GM12891 (cell line): ENCODE measurements around the gene WASHC4. TPM values are rescaled to one million over a fixed set of nuclear protein-coding genes. Genes with fewer than 3 reads are reported as not detected.

Experiments
- DNase-seq: peaks from one replicate; pipeline ENCODE4 v3.0.0; 2011; ENCODE audit warnings: low spot score; ENCODE audit not compliant: insufficient read length
- FAIRE-seq: peaks from 2 replicates; lab custom pipeline; 2011; peaks lifted over from hg19 to GRCh38; lab: Jason Lieb, UNC
- PAX5 ChIP-seq: IDR thresholded peaks from 2 replicates; pipeline ENCODE4 v1.6.1; 2011; ENCODE audit warnings: low read length, moderate library complexity, mild to moderate bottlenecking; ENCODE audit not compliant: insufficient read depth, severe bottlenecking
- POLR2A ChIP-seq: IDR thresholded peaks from 2 replicates; pipeline ENCODE4 v1.6.1; 2011; ENCODE audit warnings: low read depth, low read length, control low read depth
- POLR2AphosphoS5 ChIP-seq: IDR thresholded peaks from 2 replicates; pipeline ENCODE4 v1.6.1; 2011; ENCODE audit warnings: low read depth, low read length, control low read depth
- POU2F2 ChIP-seq: IDR thresholded peaks from 2 replicates; pipeline ENCODE4 v1.6.1; 2011; ENCODE audit warnings: low read depth, mild to moderate bottlenecking, control low read depth, low read length, moderate library complexity
- SPI1 ChIP-seq: IDR thresholded peaks from 2 replicates; pipeline ENCODE4 v1.6.1; 2011; ENCODE audit warnings: low read depth, low read length, control low read depth
- TAF1 ChIP-seq: IDR thresholded peaks from 2 replicates; pipeline ENCODE4 v1.6.1; 2011; ENCODE audit warnings: low read depth, low read length, control low read depth
- polyA plus RNA-seq: library from polyadenylated mRNA; unstranded; fragments of >200 nt; gene quantifications from one replicate; pipeline ENCODE4 v1.2.1, GENCODE V29; 2012; ENCODE audit warnings: low read depth, missing spikeins, inconsistent platforms; ENCODE audit not compliant: missing spikeins

The WASHC4 gene, protein sequence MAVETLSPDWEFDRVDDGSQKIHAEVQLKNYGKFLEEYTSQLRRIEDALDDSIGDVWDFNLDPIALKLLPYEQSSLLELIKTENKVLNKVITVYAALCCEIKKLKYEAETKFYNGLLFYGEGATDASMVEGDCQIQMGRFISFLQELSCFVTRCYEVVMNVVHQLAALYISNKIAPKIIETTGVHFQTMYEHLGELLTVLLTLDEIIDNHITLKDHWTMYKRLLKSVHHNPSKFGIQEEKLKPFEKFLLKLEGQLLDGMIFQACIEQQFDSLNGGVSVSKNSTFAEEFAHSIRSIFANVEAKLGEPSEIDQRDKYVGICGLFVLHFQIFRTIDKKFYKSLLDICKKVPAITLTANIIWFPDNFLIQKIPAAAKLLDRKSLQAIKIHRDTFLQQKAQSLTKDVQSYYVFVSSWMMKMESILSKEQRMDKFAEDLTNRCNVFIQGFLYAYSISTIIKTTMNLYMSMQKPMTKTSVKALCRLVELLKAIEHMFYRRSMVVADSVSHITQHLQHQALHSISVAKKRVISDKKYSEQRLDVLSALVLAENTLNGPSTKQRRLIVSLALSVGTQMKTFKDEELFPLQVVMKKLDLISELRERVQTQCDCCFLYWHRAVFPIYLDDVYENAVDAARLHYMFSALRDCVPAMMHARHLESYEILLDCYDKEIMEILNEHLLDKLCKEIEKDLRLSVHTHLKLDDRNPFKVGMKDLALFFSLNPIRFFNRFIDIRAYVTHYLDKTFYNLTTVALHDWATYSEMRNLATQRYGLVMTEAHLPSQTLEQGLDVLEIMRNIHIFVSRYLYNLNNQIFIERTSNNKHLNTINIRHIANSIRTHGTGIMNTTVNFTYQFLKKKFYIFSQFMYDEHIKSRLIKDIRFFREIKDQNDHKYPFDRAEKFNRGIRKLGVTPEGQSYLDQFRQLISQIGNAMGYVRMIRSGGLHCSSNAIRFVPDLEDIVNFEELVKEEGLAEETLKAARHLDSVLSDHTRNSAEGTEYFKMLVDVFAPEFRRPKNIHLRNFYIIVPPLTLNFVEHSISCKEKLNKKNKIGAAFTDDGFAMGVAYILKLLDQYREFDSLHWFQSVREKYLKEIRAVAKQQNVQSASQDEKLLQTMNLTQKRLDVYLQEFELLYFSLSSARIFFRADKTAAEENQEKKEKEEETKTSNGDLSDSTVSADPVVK
- polyA plus RNA-seq = 13.4 TPM

GRCh38 chr12:105107494-105108371 lies at the start of gene WASHC4:
Gene WASHC4, plus strand, starts transcription at chr12:105107731. Its CDS starts 70 bp downstream, at chr12:105107801.
- TF ChIP-seq SPI1 = peak; percentile 67
- peak; percentile 81; the same call in 1 of the 2 replicates for TF ChIP-seq POU2F2
- TF ChIP-seq POLR2AphosphoS5 = peak; percentile 96
- peak; percentile 96 for TF ChIP-seq TAF1
- peak; percentile 23 for TF ChIP-seq PAX5
- TF ChIP-seq POLR2A = peak; percentile 96
- DNase-seq (peak; percentile 93), FAIRE-seq (peak; percentile 100)

DNA sequence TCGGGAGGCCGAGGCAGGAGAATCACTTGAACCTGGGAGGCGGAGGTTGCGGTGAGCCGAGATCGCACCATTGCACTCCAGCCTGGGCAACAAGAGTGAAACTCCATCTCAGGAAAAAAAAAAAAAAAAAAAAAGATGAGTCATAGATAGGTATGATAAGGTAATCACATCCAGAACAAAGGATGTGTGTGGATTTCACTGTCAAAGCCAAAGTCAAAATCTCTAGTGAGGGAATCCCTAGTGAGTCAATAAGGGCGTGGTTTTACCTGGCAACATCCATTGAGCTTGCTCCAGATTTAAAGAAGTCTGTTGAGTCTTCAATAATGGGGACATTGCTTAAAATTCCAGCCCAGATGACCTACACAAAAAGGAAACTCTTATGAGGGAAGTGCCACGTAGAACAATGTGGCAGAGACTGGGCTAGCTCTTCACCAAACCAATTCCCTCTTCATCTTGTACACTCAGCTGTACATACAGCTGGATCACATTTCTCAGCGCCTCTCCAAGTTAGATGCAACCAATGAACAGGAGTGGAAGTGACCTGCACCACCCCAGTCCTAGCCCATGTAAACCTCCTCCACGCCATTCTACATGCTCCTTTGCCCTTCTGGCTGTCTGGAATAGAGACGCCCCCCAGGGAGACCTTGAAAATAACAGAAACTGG lies 46.7 kb upstream of the WASHC4 start:
- TF ChIP-seq PAX5 (no peak), SPI1 (no peak), POU2F2 (no peak), POLR2AphosphoS5 (no peak), POLR2A (no peak), TAF1 (no peak)
- DNase-seq = no peak
- no peak for FAIRE-seq

GRCh38 chr12:105064564-105065178 lies 42.9 kb upstream of the WASHC4 start:
- TF ChIP-seq PAX5 = no peak
- no peak for TF ChIP-seq TAF1
- no peak for TF ChIP-seq SPI1
- no peak for TF ChIP-seq POU2F2
- TF ChIP-seq POLR2AphosphoS5 = no peak
- no peak for TF ChIP-seq POLR2A
- no peak for FAIRE-seq
- DNase-seq = no peak

DNA sequence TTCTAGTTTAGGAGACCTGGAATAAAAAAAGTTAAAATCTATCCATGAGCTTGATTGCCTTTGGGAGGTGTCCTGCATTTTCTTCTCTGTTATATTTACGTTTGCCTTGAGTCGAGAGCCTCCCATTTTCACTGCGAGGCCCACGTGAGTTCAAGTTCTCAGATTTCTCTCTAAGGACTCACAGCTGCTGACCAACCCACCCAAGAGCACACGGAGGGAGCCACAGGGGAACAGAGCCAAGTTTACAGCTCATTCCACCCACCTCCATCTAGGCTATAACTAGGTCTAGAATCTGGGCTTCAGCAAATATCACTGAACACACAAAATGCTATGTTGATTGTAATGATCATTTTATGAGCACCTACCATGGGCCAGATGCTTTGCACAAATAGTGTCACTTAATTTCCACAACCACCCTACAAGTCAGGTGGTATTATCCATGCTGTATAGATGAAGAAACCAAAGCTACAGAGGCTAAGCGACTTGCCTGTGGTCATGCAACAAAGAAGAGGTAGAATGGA lies 40.0 kb upstream of the WASHC4 start:
- FAIRE-seq (no peak), DNase-seq (no peak)
- TF ChIP-seq POLR2AphosphoS5 (no peak), SPI1 (no peak)

- TF ChIP-seq PAX5 (no peak), POU2F2 (no peak), TAF1 (no peak), SPI1 (no peak), POLR2AphosphoS5 (no peak), POLR2A (no peak)
- no peak for DNase-seq
- peak; percentile 50 for FAIRE-seq
Observed at GRCh38 chr12:105069936-105070702, 37.4 kb upstream of the WASHC4 start.

GRCh38 chr12:105071981-105072380 lies 35.5 kb upstream of the WASHC4 start:
- no peak for DNase-seq
- no peak for TF ChIP-seq TAF1
- TF ChIP-seq POU2F2 = no peak
- FAIRE-seq = no peak

DNA sequence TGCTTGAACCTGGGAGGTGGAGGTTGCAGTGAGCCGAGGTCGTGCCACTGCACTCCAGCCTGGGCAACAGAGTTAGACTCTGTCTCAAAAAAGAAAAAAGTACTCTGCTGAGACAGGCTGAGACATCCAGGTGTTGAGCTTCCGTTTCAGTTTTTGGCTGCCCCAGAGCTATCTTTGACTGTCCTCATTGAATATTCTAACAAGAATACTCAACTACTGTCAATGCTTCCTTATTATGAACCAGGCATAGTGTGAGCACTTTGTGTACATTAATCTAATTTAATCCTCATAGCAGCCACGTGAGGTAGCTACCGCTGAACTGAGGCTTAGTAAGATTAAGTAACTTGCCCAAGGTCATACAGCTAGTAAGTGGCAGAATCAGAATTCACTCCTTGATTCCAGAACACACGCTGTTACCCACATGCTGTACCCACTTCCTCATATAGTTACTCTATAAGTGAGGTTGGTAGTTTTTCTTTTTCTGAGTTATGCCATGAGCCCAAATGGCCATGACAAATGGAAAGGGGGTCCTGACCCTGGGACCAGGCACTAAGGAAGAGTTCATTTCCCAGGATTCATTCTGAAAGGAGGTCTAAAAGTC lies 34.5 kb upstream of the WASHC4 start:
- no peak for TF ChIP-seq POLR2A
- peak; percentile 67; the same call in 1 of the 2 replicates for TF ChIP-seq SPI1
- peak; percentile 14 for DNase-seq
- FAIRE-seq = peak; percentile 79
